HG03565 (cell line): ENCODE results near the gene CACNB4.

Experiments used
- ATAC-seq: cut with Tn5 transposase; IDR thresholded peaks from one replicate; pipeline ENCODE4 v1.9.1; 2021; ENCODE audit warnings: mild to moderate bottlenecking, moderate library complexity; ENCODE audit not compliant: unreplicated experiment

The CACNB4 gene

DNA sequence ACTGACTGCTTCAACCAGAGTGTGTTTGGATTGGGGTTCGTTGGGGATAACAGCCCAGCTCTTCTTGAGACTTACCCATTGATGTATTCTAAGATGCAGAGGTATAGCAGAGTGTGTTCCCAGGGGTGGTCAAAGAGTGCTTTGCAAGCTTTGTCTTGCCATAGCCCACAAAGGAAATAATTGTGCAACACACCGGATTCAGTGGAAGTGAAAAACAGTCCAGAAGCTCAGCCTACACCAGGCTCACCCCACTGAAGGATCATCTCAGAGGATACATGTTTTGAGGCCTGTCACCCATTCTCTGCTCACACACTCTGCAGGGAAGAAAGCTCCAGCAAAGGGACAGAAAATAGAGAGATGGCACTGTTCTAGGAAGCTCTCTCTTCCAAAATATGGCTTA is 9.6 kb downstream of the CACNB4 start:
- ATAC-seq: no peak

DNA sequence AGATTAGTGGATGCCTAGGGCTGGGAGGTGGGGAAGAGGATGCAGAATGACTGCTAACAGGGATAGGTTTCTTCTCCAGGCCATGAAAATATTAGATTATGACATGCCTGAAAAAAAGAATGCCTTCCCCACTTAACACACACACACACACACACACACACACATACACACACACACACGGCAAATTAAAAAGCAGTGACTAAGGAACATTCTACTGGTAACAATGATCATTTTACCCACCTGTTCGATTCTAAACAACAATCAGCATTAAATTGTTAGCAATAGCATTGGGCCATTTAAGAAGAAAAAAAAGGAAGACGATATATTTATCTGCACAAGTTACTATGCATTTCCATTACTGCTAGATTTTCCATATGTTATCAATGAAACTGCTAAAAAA is 10.8 kb downstream of the CACNB4 start:
- no peak for ATAC-seq

DNA sequence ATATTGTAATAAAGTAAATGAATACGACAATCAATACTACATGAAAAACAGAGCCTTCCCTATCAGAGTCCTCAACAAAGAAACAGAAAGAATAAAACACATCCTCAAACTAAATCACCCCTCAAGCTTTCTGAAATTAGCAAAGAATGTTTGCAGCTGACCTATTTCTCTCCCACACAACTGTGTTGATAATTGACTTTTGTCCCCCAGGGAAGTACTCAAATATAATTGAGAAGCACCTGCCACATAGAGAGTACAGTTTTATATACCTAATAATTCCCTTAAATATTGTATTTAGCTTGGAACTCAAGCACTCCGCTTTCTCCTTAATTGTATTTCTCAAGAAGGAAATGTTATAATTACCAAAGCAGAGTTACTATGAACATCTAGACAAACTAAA is 12.6 kb downstream of the CACNB4 start:
- no peak for ATAC-seq

DNA sequence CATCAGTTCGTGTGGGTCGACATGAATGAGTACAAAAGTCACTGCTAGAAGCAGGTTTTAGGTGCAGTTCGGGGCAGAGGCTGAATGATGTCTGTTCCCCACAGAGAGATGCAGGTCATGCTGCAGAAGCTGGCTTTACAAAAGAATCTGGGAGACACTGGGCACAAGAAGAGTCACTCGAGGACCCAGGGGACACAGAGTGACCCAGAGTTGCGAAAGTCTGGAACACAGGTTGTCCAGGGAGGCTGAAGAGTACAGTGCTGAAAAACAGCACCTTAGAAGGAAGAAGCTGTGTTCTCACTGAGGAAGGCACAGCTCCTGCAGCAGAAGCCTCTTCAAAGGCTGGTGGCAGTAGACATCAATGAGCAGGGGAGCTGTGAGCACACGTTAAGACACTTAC is 14.8 kb downstream of the CACNB4 start:
- ATAC-seq: no peak

DNA sequence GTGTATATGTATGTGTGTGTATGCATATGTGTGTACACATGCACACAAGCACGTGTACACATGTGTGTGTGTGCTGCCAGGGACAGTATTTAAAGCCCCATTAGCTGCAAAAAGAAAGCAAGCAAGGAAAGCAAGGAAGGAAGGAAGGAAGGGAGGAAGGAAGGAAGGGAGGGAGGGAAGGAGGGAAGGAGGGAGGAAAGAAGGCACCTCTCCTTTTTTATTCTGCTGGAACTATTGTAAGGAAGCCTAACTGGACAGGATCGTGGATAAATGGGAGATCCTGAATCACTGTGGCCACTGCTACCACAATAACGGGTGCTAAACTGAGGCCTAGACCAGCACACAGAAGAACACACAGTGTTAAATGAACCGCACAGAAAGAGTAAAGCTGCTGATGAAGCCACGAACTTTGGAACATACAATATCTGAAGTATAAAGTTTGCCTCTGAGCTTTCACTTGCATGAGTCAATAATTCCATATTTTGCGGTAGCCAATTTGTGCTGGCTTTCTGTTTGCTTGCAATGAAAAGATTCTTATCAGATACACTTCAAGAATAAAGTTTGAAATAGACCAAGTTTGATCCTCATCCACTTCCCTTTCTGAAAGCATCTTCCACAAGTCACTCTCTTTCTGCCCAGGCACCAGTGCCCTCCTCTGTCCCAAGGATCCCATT is 15.5 kb downstream of the CACNB4 start:
- no peak for ATAC-seq

DNA sequence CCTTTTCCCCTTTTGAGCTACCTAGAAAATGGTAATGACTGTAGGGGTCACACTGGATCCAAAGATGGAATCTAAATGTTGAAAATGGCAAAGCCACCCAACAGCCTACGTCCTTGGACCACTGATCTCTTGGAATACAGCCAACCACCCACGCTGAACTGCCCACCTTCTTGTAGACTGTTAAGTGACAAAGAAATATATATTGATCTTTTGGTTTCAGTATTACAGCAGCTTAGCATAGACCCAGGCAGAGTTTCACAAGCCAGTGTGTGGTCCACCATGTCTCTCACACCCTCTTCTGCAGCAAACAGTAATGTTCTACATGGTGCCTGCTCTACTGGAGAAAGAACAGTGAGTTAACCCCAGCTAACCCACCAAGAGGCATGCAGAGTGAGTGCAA is 20.2 kb downstream of the CACNB4 start:
- ATAC-seq: peak; percentile 86

DNA sequence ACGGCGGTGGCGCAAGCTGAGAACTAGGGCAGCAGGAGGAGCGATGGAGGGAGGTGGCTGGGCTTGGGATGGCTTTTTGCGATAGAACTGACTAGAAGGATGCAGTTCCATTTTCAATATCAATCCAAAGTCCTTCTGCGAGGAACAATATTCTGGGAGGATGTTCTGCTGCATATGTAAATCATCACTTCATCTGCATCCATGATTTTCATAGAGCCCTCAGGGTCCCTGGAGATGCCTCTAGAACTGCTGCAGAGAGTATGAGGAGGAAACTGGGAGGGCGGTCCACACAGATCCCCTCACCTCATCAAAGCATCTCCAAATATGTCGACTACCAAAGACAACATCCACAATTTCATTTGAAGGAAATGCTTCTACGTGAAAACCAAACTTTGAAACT is 20.8 kb downstream of the CACNB4 start:
- ATAC-seq: no peak

DNA sequence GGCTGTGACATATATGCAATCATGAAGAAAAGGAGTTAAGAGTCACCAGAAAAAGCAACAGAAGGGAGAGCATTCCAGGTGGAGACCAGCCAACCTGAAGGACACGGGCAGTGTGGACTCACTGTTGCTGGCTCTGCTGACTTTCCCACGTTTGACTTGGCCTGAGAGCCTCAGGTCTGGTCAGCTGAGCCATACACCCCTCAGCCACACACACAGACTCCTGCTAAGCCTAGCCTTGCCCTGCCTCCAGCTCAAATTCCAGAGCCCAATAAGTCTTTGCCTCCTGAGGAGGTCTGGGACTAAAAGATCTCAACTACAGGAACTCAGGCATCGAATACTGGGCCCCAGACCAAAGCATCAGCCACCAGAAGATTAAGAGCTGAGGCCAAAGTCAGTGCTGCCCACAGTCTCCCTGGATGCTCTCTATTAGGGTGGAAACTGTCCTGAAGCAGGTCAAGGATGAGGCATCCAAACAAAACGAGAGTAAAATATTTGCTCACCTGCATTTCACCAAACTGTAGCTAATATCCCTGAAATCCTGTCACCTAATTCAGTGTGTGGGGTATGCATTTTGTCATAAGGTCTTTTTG is 23.3 kb downstream of the CACNB4 start:
- ATAC-seq: no peak

DNA sequence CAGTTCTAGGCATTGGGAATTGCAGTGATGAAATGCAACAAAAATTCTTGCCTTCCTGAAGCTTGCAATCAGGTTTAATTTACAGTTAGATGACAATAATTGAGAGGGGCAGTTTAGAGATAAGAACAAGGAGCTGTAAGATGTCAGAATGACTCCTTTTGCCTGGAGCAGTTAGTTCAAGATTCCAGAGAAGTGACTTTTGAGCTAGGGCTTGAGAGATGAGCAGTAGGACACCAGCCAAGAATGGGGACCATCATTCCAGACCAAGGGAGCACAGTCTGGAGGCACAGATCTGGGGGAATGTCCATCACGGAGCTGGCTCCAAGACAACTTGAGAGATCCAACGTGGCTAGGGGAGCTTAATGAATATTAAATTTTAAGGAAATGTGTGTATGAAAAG is 26.8 kb downstream of the CACNB4 start:
- ATAC-seq: no peak

DNA sequence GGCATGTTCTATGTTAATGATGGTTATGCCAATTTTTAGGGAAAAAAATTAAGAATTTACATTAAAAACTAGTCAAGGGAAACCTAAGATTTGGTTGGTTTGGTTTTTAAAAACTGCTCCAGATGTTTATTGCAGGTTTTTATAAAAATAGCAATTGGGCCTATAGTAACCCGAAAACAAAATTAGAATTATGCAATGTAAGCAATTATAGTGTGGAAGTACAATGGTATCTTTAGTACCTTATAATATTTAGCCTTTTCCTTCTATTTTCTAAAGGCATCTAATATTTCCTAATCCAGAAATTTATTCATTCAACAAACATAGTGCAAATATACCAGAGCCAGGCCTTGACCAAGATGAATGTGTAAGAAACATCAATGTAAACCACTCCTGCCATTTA is 27.3 kb downstream of the CACNB4 start:
- ATAC-seq: no peak

DNA sequence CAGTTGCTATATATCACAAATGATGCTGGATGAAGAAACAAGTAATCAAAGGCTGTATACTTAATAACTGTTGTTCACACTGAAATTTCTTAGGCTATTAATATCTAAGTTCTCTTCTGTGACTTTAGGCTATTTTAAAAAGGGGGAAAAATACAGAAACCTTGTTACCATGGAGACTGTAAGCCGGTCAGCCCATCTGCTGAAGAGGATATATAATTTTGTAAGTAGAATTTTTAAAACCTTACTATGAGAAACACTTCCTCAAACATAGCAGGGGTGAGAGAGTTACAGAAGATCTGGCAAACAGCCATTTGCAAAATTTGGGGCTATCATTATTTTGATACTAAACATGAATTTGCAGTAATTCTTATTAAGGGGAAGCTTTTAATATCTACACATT is 27.8 kb downstream of the CACNB4 start:
- ATAC-seq: peak; percentile 70

DNA sequence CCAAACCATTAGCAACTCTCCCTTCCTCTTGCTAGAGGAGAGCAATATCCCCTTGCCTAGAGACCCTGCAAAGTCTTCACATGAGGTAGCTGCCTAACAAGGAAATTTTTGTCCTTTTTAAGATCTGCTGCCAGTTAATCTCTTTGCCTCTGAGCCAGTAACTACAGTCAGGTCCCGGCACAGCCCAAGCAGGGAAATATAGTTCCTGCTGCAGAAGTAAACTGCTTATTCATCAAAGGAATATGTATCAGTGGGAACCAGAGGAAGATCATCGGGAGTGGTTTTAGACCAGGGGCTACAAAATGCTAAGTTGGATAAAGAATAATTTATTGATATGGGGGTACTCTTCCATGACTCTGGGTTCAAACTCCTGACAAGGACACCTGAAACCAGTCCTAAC is 30.6 kb downstream of the CACNB4 start:
- no peak for ATAC-seq

DNA sequence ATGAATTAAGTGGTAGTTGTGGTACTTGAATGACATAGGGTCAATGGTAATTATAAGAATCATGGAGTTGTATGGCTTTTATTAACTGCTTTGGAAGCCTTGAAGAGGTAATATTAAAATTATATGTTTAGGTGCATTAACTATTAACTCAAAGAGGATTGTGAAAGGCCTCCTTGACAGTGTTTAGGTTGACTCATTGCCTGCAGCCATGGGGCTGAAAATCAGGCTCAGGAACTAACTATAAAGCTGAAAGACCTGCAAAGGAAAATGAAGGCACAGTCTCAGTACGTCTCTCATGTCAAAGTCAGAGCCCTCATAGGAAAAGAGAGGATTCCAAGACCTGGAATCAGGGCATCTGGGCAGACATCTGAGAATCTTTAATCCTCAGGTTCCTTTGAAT is 31.0 kb downstream of the CACNB4 start:
- no peak for ATAC-seq

DNA sequence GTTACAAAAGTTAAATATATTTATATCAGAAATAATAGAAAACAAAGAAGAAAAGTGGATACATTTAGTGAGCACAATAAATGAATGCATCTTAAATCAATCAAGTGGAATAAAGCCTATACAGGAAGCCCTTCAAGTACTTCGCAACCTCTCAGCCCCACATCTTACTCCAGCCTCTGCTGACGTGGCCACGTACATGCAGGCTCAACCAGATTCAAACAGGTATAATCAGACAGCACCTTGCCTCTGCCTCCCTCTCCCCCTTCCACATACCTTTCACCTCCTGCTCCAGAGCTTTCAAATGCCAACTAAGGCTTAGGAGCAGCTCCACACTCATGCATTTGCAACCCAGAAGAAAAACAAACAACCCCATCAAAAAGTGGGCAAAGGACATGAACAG is 32.9 kb downstream of the CACNB4 start:
- ATAC-seq: no peak

DNA sequence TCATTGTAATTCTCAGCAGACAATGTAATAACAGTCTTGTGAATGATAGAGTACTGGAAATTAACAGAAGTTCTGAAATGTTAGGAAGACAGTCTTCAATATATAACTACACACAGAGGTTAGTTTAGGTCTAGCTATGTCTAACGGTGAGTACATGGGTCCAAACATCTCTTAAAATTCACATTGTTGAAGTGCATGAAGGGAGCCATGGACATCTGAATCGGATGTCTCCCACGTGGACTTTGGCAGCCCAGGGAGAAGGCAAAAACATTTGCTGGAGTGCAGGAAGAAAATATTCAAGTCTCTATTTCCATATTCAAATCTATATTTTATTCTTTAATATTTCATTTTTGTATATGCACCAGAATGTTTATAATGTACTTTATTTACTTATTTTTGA is 34.8 kb downstream of the CACNB4 start:
- ATAC-seq: no peak

DNA sequence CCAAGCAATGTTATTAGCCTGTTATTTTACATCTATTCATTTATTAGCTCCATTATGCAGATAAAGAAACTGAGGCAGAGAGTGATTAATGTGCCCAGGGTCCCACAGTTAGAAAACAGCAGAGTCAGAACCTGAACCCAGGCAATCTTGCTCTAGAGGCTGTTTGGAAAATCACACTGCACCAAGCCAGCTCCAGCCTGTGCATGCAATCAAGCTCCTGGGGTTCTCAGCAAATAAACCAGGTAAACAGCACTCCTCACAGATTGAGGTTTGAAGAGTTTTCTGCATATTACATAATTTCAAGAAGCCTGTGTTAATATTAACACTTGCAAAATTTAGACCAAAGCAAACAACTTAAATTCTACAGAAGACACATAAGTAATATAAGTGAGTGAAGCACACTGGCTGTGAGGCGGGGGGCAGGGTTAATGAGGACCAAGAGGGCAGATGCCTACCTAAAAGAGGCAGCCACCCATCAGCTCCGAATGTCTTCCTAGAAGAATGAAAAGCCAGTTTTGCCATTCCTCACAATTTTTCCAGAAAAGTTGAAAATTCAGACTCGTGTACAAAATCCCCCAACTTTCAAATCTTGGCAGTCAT is 35.4 kb downstream of the CACNB4 start:
- no peak for ATAC-seq

DNA sequence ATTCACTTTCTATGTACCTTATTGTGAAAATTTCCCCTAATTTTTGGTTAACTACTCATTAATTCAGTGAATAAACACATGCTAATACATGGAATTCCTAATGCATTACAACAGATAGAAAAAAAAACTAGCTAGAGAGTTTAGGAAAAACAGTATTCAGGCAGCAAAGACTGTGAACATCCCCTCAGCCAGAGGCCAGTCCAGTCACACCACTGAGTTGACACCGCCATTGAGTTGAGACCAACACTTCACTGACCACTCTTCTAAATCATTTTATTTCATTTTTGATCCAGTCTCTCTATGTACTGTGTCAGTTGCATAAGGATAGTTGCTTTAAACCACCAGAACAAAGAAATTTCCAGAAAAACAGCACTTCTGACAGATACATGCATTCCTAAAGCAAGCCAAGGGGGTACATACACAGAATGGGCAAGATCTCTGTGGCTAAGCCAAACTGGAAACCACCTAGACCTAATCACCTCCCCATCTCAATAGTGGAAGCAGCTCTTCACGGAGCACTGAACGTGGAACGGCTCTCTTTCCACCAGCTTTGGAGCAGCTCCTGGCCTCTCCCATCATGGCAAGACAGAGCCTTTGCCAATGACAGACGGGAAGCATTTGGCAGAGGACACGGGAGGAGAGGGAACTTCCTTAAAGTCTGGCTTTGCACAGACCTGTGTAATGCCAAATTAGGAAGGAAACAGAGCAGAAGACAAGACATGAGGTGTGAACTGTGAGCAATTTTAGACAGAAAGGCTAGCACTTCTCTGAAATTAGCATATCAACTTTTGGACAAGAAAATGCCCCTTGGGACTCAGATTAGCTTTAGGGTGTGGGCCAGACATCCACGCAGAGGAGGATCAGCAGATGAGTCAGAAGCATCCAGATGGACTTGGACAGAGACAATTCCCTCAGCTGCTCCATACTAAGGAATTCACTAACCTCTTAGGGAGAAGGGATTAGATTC is 36.4 kb downstream of the CACNB4 start:
- peak; percentile 53 for ATAC-seq

DNA sequence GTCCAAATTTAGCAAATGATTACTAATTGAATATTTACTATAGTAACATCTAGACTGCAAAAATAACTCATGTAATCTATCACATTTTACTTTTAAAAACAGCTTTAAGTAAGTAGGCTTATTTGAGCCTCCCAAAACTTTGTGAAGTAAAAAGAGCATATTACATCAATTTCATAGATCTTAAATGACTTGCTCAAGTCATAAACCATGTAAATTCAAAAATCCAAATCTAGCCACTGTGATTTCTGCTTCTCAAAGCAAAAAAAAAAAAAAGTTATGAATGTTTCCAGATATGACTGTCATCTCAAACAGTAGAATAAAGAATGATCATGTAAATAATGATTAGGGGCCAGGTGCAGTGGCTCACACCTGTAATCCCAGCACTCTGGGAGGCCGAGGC is 37.5 kb downstream of the CACNB4 start:
- ATAC-seq: no peak

DNA sequence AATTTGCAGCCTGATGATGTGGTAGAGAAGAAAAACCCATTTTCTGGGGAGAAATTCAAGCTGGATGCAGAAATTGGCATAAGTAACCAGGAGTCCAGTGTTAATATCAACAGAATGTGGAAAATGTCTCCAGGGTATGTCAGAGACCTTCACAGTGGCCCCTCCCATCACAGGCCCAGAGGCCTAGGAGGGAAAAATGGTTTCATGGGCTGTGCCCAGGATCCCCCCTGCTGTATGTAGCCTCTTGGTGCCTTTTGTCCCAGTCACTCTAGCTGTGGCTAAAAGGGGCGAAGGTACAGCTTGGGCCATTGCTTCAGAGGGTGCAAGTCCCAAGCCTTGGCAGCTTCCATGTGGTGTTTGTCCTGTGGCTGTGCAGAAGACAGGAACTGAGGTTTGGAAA is 40.2 kb downstream of the CACNB4 start:
- no peak for ATAC-seq

DNA sequence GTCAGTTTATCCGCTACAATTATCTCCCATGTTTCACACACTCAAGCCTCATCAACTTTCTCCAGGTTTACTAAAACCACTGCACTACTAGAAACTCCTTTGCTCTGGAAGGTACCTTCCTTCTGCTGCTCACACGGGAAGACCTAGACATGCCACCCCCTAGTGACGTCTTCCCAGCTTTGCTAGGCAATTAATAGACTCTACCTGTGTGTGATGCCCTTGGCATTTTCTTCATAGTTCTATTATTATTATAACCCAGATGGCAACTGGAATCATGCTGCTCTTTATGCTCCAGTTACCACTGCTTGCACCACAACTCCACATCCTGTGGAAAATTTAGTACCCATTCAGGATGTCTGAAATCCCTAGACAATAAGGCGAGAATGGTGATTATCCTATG is 42.4 kb downstream of the CACNB4 start:
- ATAC-seq: no peak

DNA sequence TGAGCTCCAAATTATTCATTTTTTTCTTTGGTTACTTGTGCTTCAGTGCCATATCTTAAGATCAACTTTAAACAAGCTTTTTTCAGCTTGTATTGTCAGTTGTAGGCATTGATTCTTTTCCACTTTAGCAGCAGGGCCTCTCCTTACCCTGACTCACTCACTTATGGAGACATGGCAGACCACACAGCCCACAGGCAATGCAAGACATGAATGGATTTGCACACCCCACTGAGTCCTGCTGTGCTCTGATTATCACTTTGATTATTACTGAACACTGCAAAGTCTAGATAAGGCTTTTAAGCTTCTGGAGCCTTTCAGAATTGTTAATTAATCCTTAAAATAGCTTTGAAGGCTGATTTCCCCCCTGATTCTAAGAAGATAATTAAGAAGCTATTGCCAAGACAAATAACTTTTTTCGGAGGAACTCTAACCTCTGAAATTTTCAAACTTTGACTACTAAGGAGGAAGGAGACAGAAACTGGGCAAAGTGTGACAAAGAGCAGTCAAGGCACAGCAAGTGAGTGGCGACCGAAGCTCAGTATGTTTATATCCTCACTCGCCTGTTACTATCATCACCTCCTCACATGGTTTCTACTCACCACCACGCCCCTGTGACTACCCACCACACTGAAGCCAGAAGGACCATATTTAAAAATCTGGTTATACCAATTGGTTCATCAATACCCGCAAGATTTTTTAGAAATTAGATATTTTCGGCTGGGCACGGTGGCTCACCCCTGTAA is 43.3 kb downstream of the CACNB4 start:
- ATAC-seq: peak; percentile 71
